Psoas muscle (tissue), 8 donors: Measurements from ENCODE around the gene TNS3. TPM values are rescaled to one million over a fixed set of nuclear protein-coding genes. Genes with fewer than 3 reads are reported as not detected.
A peak's percentile ranks its signal among the peaks of the same experiment; 100 is the strongest.

Experiments
- ATAC-seq, 4 donors: fragments of 200-7000 bp; cut with Tn5 transposase; one replicate each; pipeline ENCODE4 v1.9.1; 2020; ENCODE audit warnings: moderate library complexity in 3 of 4, mild to moderate bottlenecking in 2 of 4
- DNase-seq, 2 donors: peaks; one replicate each; pipeline ENCODE4 v3.0.0-alpha.2; 2020
- H3K27ac ChIP-seq: fragments of 200-600 bp; one replicate; pipeline ENCODE4 v1.8.0; 2022
- H3K27me3 ChIP-seq, 3 donors: fragments of 200-600 bp in 1 of 3; one replicate each; pipeline versions ENCODE4 v1.6.1 to v1.8.0; 2013 to 2022; ENCODE audit warnings: low read length in 2 of 3, mild to moderate bottlenecking in 2 of 3, moderate library complexity in 1 of 3; ENCODE audit not compliant: insufficient read depth in 3 of 3
- H3K36me3 ChIP-seq, 2 donors: fragments of 200-600 bp in 1 of 2; one replicate each; pipeline versions ENCODE4 v1.6.1 to v1.8.0; 2013 to 2022; ENCODE audit warnings: low read depth in 1 of 2, mild to moderate bottlenecking in 1 of 2, moderate library complexity in 1 of 2; ENCODE audit not compliant: insufficient read depth in 1 of 2
- H3K4me1 ChIP-seq: fragments of 200-600 bp; one replicate; pipeline ENCODE4 v1.8.0; 2022
- H3K4me3 ChIP-seq: fragments of 200-600 bp; one replicate; pipeline ENCODE4 v1.8.0; 2022; ENCODE audit warnings: mild to moderate bottlenecking
- H3K9me3 ChIP-seq: fragments of 200-600 bp; one replicate; pipeline ENCODE4 v1.8.0; 2022
- CTCF ChIP-seq: fragments of 200-600 bp; IDR thresholded peaks from one replicate; pipeline ENCODE4 v1.8.0; 2022; ENCODE audit warnings: antibody characterized with exemption
- WGBS, 3 donors: extraction: QIAGEN DNeasy Blood & Tissue Kit; methylation state at CpG; one replicate each; pipeline versions ENCODE4 v1.1.6 to v1.1.7; 2013; 5-methylcytosine and 5-hydroxymethylcytosine counted together
- intact Hi-C, 2 donors: fragments of 100-400 bp; cut with DNase I; formaldehyde crosslinking; loops; one replicate each; pipeline versions ENCODE4 v1.11.0 to v1.14.2; 2022
- polyA plus RNA-seq, 3 donors: library from polyadenylated mRNA; stranded (reverse); fragments of 200-250 nt; gene quantifications; one replicate each; pipeline ENCODE4 v1.2.3, GENCODE V29; 2013
- total RNA-seq, 4 donors: library from RNA; stranded (reverse); fragmentation: NEBNext Ultra II Directional in 2 of 4; extraction: Animal tissue kit (Norgen Biotek cat#: 25700) in 2 of 4; gene quantifications; one replicate each; pipeline versions ENCODE4 v1.2.1 to v1.2.4, GENCODE V29; 2021 to 2023
- donor health status: healthy with polysubstance abuse.
- donor health status: DM: no; HTN: no; CAD: no; lungs with moderate emphysema.
- donor health status: Bipolar disorder and iron deficiency.
- donor health status: healthy.
- donor health status: DM: yes; HTN: yes; CAD: no.
- donor health status: DM: no; HTN: no; CAD: no.
- donor health status: DM: no; HTN: no; CAD: no.
- donor health status: DM: yes; HTN: yes; CAD: no.

The TNS3 gene
- total and polyA plus RNA-seq, 7 donors: 11.5 to 75.3 (median 35.0) TPM

DNA sequence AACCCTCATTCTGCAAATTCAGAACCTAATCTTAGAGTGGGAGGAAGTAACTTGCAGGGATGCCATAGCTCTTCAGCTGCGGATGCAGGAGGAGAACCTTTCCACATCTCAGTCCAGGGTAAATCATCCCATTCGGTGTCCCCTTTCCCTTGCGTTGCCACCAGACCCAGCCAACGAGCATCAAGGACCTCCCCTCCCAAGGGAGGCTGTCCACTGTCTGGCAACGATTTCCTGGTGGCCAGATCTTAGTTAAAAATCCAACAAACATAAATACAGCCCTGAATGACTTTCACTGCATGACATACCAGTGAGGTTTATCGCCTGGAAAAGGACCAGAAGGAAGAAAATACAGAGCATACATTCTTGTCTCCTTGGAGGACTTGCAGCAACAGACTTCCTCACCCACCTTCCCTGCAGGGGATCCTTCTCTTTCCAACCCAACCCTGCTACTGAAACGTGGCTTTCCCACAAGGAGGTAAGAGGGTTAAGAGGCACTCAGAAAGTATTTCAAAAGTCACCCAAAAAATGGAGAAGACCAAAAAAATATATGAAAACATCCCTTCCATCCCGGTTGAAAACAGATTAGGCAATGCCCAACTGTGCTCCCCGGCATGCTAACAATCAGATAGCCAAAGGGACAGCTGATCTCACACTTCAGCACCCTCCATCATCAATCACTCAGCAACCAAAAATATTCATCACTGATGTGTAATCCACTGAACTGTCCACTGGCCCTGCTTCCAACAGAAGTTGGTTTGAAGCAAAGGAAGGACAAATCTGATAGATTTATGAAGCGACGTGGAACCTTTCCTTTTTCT, 206.6 kb downstream of the TNS3 start:
- H3K27me3 ChIP-seq: no peaks in the 10 kb centered on the region
- peak overlapping the region; percentile 38 for H3K27ac ChIP-seq
- H3K4me1 ChIP-seq: peaks cover 49% of the 10 kb centered on the region
- ATAC-seq (peak; percentile 73 to 80 (median 78)), DNase-seq (peak in 1 of 2 donors; percentile 45)
- no peak overlapping the region for H3K4me3 ChIP-seq
- 17 to 28% (median 23%) methylated on average over 11 of the region's 11 CpGs for WGBS, 3 donors
- no peaks in the 10 kb centered on the region for H3K36me3 ChIP-seq
- intact Hi-C loops: no loop called here
- no peaks in the 10 kb centered on the region for H3K9me3 ChIP-seq
- no peak for TF ChIP-seq CTCF

- DNase-seq (peak in 1 of 2 donors; percentile 34), ATAC-seq (no peak)
- intact Hi-C loops: loop anchor here in 1 of 2 donors (5.0 kb wide), 1 partner anchor 37 kb away; no protein-coding TSS in a partner anchor
- no peak overlapping the region for H3K4me3 ChIP-seq
- 93 to 97% (median 93%) methylated on average over 3 of the region's 3 CpGs for WGBS, 3 donors
- peak overlapping the region; percentile 38 for H3K27ac ChIP-seq
- H3K36me3 ChIP-seq: peaks cover 0 to under 1% of the 10 kb centered on the region in 2 donors
- H3K27me3 ChIP-seq: no peaks in the 10 kb centered on the region
- peaks cover 41% of the 10 kb centered on the region for H3K4me1 ChIP-seq
- TF ChIP-seq CTCF: no peak
- no peaks in the 10 kb centered on the region for H3K9me3 ChIP-seq
Observed at GRCh38 chr7:47374538-47374937, 207.4 kb downstream of the TNS3 start.

- Histone ChIP-seq H3K4me1 (peaks cover 38% of the 10 kb centered on the region), H3K27me3 (no peaks in the 10 kb centered on the region), H3K4me3 (no peak overlapping the region), H3K9me3 (no peaks in the 10 kb centered on the region), H3K36me3 (peaks cover 0 to 6% of the 10 kb centered on the region in 2 donors), H3K27ac (peak overlapping the region; percentile 38)
- ATAC-seq (peak; percentile 17 to 57 (median 50)), DNase-seq (peak in 1 of 2 donors; percentile 56)
- WGBS, 3 donors: 50 to 66% (median 54%) methylated on average over 8 of the region's 8 CpGs
- TF ChIP-seq CTCF: no peak
- intact Hi-C loops: loop anchor here in 1 of 2 donors (5.0 kb wide), 1 partner anchor 37 kb away; no protein-coding TSS in a partner anchor
Observed at GRCh38 chr7:47373871-47374451, 207.9 kb downstream of the TNS3 start.

GRCh38 chr7:47371733-47372368, 210.1 kb downstream of the TNS3 start:
- Histone ChIP-seq H3K27ac (no peak overlapping the region), H3K27me3 (no peaks in the 10 kb centered on the region), H3K4me1 (peaks cover 38% of the 10 kb centered on the region), H3K9me3 (no peaks in the 10 kb centered on the region), H3K36me3 (peaks cover 0 to 17% of the 10 kb centered on the region in 2 donors), H3K4me3 (no peak overlapping the region)
- intact Hi-C loops: loop anchor here in 1 of 2 donors (5.0 kb wide), 1 partner anchor 35 kb away; no protein-coding TSS in a partner anchor
- peak in 2 of 4 donors; percentile 38 to 48 for ATAC-seq
- TF ChIP-seq CTCF: no peak
- WGBS, 3 donors: 35 to 50% (median 44%) methylated on average over 10 of the region's 10 CpGs
- DNase-seq: peak; percentile 67 to 73
